HG03139 (cell line): ENCODE measurements around the gene PHEX.
"Not testable (repeated sequence)": the region's sequence is repeated elsewhere in the genome, so short reads cannot be mapped to it uniquely, and the experiment has no call there.

Source experiments
- ATAC-seq: cut with Tn5 transposase; IDR thresholded peaks from one replicate; pipeline ENCODE4 v1.9.1; 2021; ENCODE audit not compliant: unreplicated experiment

PHEX gene

GRCh38 chrX:22203186-22203585 lies 171.1 kb downstream of the PHEX start:
- ATAC-seq, result no peak

- no peak for ATAC-seq
These were observed 174.7 kb downstream of the PHEX start for GRCh38 chrX:22206781-22207180.

- no peak for ATAC-seq
These were observed 188.8 kb downstream of the PHEX start for GRCh38 chrX:22220941-22221340.

DNA sequence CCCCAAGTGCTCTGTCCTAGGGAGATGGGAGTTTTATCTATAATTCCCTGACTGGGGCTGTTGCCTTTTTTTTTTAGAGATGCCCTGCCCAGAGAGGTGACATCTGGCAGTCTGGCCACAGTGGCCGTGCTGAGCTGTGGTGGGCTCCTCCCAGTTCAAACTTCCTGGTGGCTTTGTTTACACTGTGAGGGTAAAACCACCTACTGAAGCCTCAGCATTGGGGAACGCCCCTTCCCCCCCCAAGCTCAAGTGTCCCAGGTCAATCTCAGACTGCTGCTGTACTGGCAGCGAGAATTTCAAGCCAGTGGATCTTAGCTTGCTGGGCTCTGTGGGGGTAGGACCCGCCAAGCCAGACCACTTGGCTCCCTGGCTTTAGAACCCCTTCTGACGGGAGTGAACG lies 202.3 kb downstream of the PHEX start:
- no peak for ATAC-seq

DNA sequence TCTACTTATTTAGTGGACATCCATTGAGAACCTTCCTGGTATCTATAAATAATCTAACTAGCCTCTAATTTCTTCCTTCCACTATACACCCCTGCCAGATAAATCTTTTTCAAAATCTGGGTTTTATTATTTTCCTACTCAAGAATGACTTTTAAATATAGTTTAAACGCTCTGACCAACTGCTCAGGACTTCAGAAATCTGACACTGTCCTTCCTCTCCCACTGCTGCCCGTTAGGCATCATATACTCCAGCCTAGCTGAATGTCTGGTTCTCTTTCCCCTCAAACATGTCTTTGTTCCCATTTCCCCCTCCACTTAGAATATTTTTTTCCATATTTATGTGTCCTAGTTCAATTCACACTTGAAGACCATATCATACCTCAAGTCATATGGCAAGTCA lies 205.4 kb downstream of the PHEX start:
- no peak for ATAC-seq

GRCh38 chrX:22246620-22247019 lies 214.5 kb downstream of the PHEX start:
- no peak for ATAC-seq

GRCh38 chrX:22247169-22247568 lies 215.0 kb downstream of the PHEX start:
- no peak for ATAC-seq

DNA sequence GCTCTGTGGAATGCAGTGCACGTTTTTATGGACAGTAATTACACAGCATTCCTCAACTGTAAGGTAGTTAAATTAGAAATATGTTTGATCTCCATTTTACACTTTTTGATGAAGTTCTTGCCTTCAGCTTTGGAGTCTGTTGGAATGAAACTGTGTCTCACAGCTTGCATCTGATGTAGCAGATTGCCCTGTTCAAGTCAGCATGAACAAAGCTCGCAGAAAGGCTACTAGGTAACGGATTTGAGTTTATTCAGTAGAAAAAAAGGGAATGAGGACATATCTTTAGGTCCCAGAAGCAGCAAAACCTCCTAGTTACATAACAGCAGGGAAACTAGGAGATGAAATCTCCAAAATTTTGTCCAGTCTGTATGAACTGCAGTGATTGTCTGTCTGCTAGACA lies 216.3 kb downstream of the PHEX start:
- no peak for ATAC-seq

GRCh38 chrX:22249371-22249770 lies 217.2 kb downstream of the PHEX start:
- ATAC-seq, result no peak

GRCh38 chrX:22268706-22269105 lies 236.6 kb downstream of the PHEX start:
- ATAC-seq, result no peak

- ATAC-seq, result no peak
These were observed 240.5 kb downstream of the PHEX start, which contains the start of gene CBLL2 for GRCh38 chrX:22272613-22273012. Gene CBLL2 (plus strand): TSS chrX:22272913. CDS start chrX:22272992, 79 bp downstream.

DNA sequence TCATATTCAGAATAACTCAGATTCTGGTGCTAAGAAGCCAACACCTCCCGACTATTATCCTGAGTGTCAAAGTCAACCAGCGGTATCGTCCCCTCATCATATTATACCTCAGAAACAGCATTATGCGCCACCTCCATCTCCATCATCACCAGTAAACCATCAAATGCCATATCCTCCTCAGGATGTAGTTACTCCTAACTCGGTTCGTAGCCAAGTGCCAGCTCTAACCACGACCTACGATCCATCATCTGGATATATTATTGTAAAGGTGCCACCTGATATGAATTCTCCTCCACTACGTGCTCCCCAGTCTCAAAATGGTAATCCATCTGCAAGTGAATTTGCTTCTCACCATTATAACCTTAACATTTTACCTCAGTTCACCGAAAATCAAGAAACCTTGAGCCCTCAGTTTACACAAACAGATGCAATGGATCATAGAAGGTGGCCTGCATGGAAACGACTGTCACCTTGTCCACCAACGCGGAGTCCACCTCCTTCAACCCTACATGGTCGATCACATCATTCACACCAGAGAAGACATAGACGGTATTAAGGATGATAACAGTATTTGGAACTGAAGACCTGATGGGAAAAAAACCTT lies 241.7 kb downstream of the PHEX start:
- ATAC-seq, result no peak

DNA sequence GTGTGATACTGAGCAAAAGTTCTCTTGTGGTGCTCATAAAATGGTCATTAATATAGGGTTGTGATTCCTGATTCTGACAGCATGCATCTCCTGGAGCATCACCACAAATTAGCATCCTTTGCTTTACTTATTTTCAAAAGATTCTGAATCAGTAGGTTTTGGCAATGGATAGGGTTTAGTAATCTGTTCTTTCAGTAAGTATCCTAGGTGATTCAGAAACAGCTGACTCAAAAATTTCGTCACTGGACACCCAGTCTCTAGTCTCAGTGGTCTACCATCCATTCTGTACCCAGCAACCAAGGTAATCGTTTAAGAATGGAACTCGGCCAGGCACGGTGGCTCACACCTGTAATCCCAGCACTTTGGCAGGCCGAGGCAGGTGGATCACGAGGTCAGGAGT lies 244.7 kb downstream of the PHEX start:
- ATAC-seq, result no peak

DNA sequence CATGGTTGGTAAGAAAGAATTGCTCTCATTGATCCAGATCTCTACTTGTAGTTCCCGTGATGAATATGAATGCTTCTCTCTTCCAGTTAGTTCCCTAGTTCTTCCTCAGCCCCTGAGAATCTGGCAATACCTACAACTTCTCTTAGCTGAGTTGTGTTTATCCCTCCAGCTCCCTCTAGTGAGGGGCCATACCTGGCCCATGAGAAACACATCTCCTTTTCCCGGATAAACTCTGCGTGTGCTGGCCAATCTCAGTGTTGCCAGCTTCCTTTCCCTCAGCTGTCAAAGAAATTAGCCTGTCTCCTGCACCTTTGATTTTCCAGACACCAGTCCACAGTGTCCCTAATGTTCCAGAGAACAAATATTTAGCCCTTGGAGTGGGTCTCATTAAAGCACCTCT lies 246.2 kb downstream of the PHEX start:
- ATAC-seq, result no peak

- ATAC-seq, result not testable (repeated sequence)
These were observed 257.1 kb downstream of the PHEX start for GRCh38 chrX:22289209-22289608.

DNA sequence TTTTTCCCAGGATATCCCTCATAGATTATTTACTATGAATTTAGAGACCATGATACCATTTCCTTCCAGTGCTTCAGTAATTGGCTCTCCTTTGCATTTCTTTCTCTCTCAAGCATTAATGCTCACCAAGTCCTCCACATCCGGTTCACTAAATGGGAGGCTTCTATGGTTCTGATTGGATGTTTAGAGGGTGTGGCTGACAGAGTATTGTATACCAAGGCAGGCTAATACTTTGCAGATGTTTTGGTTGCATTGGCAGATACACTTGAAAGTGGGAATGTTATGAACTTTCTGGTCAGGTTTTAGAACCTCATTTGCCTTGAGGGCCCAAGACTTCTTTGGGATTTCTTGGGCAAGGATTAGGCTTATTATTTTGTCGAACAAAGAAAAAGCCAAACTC lies 264.7 kb downstream of the PHEX start:
- ATAC-seq, result no peak

DNA sequence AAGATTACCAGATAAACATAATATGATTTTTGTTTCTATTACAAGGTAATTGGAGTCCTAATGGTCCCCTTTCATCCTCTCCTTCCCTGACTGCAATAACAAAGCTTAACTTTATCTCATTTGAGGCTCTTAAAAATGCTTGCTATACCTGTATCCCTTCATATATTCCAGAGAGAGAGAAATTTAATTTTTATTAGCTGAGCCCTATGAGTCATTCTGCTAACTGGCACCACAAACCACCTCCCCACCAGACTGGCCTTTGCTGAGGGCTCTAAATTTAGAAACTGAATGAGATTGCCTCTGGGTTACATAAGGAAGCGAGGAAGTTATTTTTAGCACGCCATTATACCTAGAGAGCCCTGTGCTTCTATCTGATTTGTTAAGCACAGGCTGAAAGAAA lies 268.0 kb downstream of the PHEX start:
- no peak for ATAC-seq
